T-helper 9 cell (primary cell): ENCODE measurements around the gene SYTL5.

Experiments used
- DNase-seq: peaks from one replicate; pipeline ENCODE4 v3.0.0-alpha.2; 2020

SYTL5 gene

GRCh38 chrX:38028300-38028699 lies 21.9 kb downstream of the SYTL5 start:
- DNase-seq: no peak

GRCh38 chrX:38036466-38036865 lies 30.1 kb downstream of the SYTL5 start:
- no peak for DNase-seq

- no peak for DNase-seq
These were observed 32.1 kb downstream of the SYTL5 start for GRCh38 chrX:38038501-38038900.

- no peak for DNase-seq
These were observed 34.9 kb downstream of the SYTL5 start for GRCh38 chrX:38041237-38041636.

- DNase-seq: no peak
These were observed 38.3 kb downstream of the SYTL5 start for GRCh38 chrX:38044701-38045100.

GRCh38 chrX:38045538-38046096 lies 39.3 kb downstream of the SYTL5 start:
- DNase-seq: no peak

- DNase-seq: no peak
These were observed 42.5 kb downstream of the SYTL5 start for GRCh38 chrX:38048886-38049285.

- DNase-seq: no peak
These were observed 44.5 kb downstream of the SYTL5 start for GRCh38 chrX:38050806-38051205.

- no peak for DNase-seq
These were observed 45.7 kb downstream of the SYTL5 start for GRCh38 chrX:38052096-38052495.

- no peak for DNase-seq
These were observed 49.0 kb downstream of the SYTL5 start for GRCh38 chrX:38055170-38055847.

- DNase-seq: no peak
These were observed 54.1 kb downstream of the SYTL5 start for GRCh38 chrX:38060331-38060878.

GRCh38 chrX:38061335-38061734 lies 55.0 kb downstream of the SYTL5 start:
- no peak for DNase-seq

GRCh38 chrX:38066934-38067333 lies 60.6 kb downstream of the SYTL5 start:
- no peak for DNase-seq

GRCh38 chrX:38069273-38069672 lies 62.9 kb downstream of the SYTL5 start:
- DNase-seq: no peak

GRCh38 chrX:38069991-38070390 lies 63.6 kb downstream of the SYTL5 start:
- no peak for DNase-seq

GRCh38 chrX:38079463-38079862 lies 73.1 kb downstream of the SYTL5 start:
- no peak for DNase-seq

- no peak for DNase-seq
These were observed 74.5 kb downstream of the SYTL5 start for GRCh38 chrX:38080808-38081207.

GRCh38 chrX:38081909-38082308 lies 75.6 kb downstream of the SYTL5 start:
- DNase-seq: no peak

GRCh38 chrX:38082309-38082708 lies 76.0 kb downstream of the SYTL5 start:
- no peak for DNase-seq

- DNase-seq: no peak
These were observed 79.5 kb downstream of the SYTL5 start for GRCh38 chrX:38085813-38086212.

- DNase-seq: no peak
These were observed 80.3 kb downstream of the SYTL5 start for GRCh38 chrX:38086451-38087215.

- DNase-seq: no peak
These were observed 81.2 kb downstream of the SYTL5 start for GRCh38 chrX:38087594-38087993.

- no peak for DNase-seq
These were observed 83.0 kb downstream of the SYTL5 start for GRCh38 chrX:38089173-38089982.
